HTR-8/SVneo (cell line): ENCODE data around the gene NTRK1.
"Not testable (repeated sequence)": the region's sequence is repeated elsewhere in the genome, so short reads cannot be mapped to it uniquely, and the experiment has no call there.

Experiments
- DNase-seq: peaks from one replicate; pipeline ENCODE4 v3.0.0; 2011; ENCODE audit warnings: low spot score, mixed read lengths; ENCODE audit not compliant: insufficient read length
- FAIRE-seq: peaks from 2 replicates; lab custom pipeline; 2011; peaks lifted over from hg19 to GRCh38; lab: Jason Lieb, UNC

The NTRK1 gene

GRCh38 chr1:156925154-156926010 is 64.7 kb downstream of the NTRK1 start:
- no peak for FAIRE-seq

GRCh38 chr1:156926175-156926574 is 65.5 kb downstream of the NTRK1 start:
- FAIRE-seq (no peak), DNase-seq (peak; percentile 51)

More at GRCh38 chr1:156925154-156926010, 64.7 kb downstream of the NTRK1 start:
- DNase-seq: no peak

- FAIRE-seq, DNase-seq: not testable (repeated sequence)
Measured at GRCh38 chr1:156926695-156927094, 66.0 kb downstream of the NTRK1 start.

- FAIRE-seq: peak; percentile 4
- DNase-seq: peak; percentile 80
Measured at GRCh38 chr1:156927215-156928042, 66.8 kb downstream of the NTRK1 start.

- peak; percentile 14 for DNase-seq
Measured at GRCh38 chr1:156928043-156928602, 67.5 kb downstream of the NTRK1 start.

GRCh38 chr1:156929596-156930238 is 69.1 kb downstream of the NTRK1 start:
- DNase-seq (no peak), FAIRE-seq (no peak)

More at GRCh38 chr1:156928043-156928602, 67.5 kb downstream of the NTRK1 start:
- no peak for FAIRE-seq

- FAIRE-seq (no peak), DNase-seq (no peak)
Measured at GRCh38 chr1:156930483-156930882, 69.8 kb downstream of the NTRK1 start.
